ENCODE results near the gene IRAK2. TPM values are rescaled to one million over a fixed set of nuclear protein-coding genes. Genes with fewer than 3 reads are reported as not detected.

The IRAK2 gene
- total RNA-seq, 1 donor from 2014 or later = 2.7 TPM

GRCh38 chr3:10224794-10225665 lies 60.3 kb downstream of the IRAK2 start:
- DNase-seq (ENCODE audit: low spot score) = peak; percentile 82

GRCh38 chr3:10226293-10226692 lies 61.6 kb downstream of the IRAK2 start:
- no peak for DNase-seq (ENCODE audit: low spot score)

GRCh38 chr3:10228248-10228950 lies 63.7 kb downstream of the IRAK2 start:
- no peak for DNase-seq (ENCODE audit: low spot score)

GRCh38 chr3:10229576-10229975 lies 64.9 kb downstream of the IRAK2 start:
- no peak for DNase-seq (ENCODE audit: low spot score)

- DNase-seq (ENCODE audit: low spot score) = no peak
Observed at GRCh38 chr3:10232137-10232536, 67.4 kb downstream of the IRAK2 start.

- no peak for DNase-seq (ENCODE audit: low spot score)
Observed at GRCh38 chr3:10233988-10234387, 69.3 kb downstream of the IRAK2 start.

GRCh38 chr3:10234526-10235230 lies 70.0 kb downstream of the IRAK2 start:
- DNase-seq (ENCODE audit: low spot score) = no peak

GRCh38 chr3:10235551-10235950 lies 70.8 kb downstream of the IRAK2 start:
- no peak for DNase-seq (ENCODE audit: low spot score)

- DNase-seq (ENCODE audit: low spot score) = no peak
Observed at GRCh38 chr3:10238345-10239183, 73.8 kb downstream of the IRAK2 start.

GRCh38 chr3:10240799-10241198 lies 76.1 kb downstream of the IRAK2 start:
- no peak for DNase-seq (ENCODE audit: low spot score)

GRCh38 chr3:10242182-10243065 lies 77.7 kb downstream of the IRAK2 start:
- peak; percentile 49 for DNase-seq (ENCODE audit: low spot score)

- no peak for DNase-seq (ENCODE audit: low spot score)
Observed at GRCh38 chr3:10244009-10244408, 79.3 kb downstream of the IRAK2 start.

- DNase-seq (ENCODE audit: low spot score) = no peak
Observed at GRCh38 chr3:10245081-10245712, 80.5 kb downstream of the IRAK2 start.

- DNase-seq (ENCODE audit: low spot score) = no peak
Observed at GRCh38 chr3:10247679-10248183, 83.0 kb downstream of the IRAK2 start.

GRCh38 chr3:10248184-10248983 lies 83.7 kb downstream of the IRAK2 start, which contains the start of gene TATDN2:
TSS of gene TATDN2 (plus strand) at chr3:10248459. CDS start at chr3:10249201, 742 bp downstream.
- peak; percentile 97 for DNase-seq (ENCODE audit: low spot score)

- DNase-seq (ENCODE audit: low spot score) = no peak
Observed at GRCh38 chr3:10248984-10249748, 84.4 kb downstream of the IRAK2 start.

- no peak for DNase-seq (ENCODE audit: low spot score)
Observed at GRCh38 chr3:10249833-10250232, 85.1 kb downstream of the IRAK2 start.

GRCh38 chr3:10251006-10251405 lies 86.3 kb downstream of the IRAK2 start:
- DNase-seq (ENCODE audit: low spot score) = no peak

Data from mucosa of gallbladder (tissue), 1 donor.